ENCODE results near the gene AACS.
"Not testable (repeated sequence)": the region's sequence is repeated elsewhere in the genome, so short reads cannot be mapped to it uniquely, and the experiment has no call there.

The AACS gene

DNA sequence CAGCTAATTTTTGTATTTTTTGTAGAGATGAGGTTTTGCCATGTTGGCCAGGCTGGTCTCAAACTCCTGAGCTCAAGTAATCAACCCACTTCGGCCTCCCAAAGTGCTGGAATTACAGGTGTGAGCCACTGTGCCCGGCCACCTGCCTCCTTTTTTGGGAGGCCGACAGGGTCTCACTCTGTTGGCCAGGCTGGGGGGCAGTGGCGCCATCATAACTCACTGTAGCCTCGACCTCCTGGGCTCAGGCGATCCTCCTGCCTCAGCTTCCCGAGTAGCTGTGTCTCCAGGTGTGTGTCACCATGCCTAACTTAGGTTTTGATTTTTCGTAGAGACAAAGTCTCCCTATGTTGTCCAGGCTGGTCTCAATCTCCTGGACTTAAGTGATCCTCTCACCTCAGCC, 70.7 kb downstream of the AACS start:
- no peak for TF ChIP-seq CTCF (IDR thresholded peaks at IDR 0.05; ENCODE audit: borderline replicate concordance, control extremely low read depth, extremely low read depth, insufficient read depth, missing control alignments)
- in situ Hi-C loops (cut with MboI; ENCODE audit: low sequenced_read_pairs, unreplicated experiment), result no loop called here
- no peak for DNase-seq (ENCODE audit: low spot score)

- in situ Hi-C loops (cut with MboI; ENCODE audit: low sequenced_read_pairs, unreplicated experiment), result no loop called here
- TF ChIP-seq CTCF (IDR thresholded peaks at IDR 0.05; ENCODE audit: borderline replicate concordance, control extremely low read depth, extremely low read depth, insufficient read depth, missing control alignments), result no peak
- DNase-seq (ENCODE audit: low spot score), result no peak
Measured at GRCh38 chr12:125136702-125137101, 71.5 kb downstream of the AACS start.

GRCh38 chr12:125137766-125138344, 72.6 kb downstream of the AACS start:
- no peak for DNase-seq (ENCODE audit: low spot score)
- TF ChIP-seq CTCF (IDR thresholded peaks at IDR 0.05; ENCODE audit: borderline replicate concordance, control extremely low read depth, extremely low read depth, insufficient read depth, missing control alignments), result no peak
- in situ Hi-C loops (cut with MboI; ENCODE audit: low sequenced_read_pairs, unreplicated experiment), result no loop called here

- DNase-seq (ENCODE audit: low spot score), result no peak
- in situ Hi-C loops (cut with MboI; ENCODE audit: low sequenced_read_pairs, unreplicated experiment), result no loop called here
- no peak for TF ChIP-seq CTCF (IDR thresholded peaks at IDR 0.05; ENCODE audit: borderline replicate concordance, control extremely low read depth, extremely low read depth, insufficient read depth, missing control alignments)
Measured at GRCh38 chr12:125140279-125141209, 75.3 kb downstream of the AACS start.

DNA sequence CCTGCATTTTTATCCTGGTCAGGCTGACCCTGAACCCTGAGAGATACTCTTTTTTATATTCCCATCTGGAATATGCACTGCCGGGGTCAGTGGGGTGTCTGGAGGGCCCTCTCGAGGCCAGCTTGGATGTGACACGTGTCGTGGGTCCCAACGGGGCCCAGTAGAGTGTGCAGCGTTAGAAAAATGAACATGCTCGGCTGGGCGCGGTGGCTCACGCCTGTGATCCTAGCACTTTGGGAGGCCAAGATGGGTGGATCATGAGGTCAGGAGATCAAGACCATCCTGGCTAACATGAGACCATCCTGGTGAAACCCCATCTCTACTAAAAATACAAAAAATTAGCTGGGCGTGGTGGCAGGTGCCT, 76.0 kb downstream of the AACS start:
- in situ Hi-C loops (cut with MboI; ENCODE audit: low sequenced_read_pairs, unreplicated experiment); DNase-seq (ENCODE audit: low spot score): not testable (repeated sequence)

DNA sequence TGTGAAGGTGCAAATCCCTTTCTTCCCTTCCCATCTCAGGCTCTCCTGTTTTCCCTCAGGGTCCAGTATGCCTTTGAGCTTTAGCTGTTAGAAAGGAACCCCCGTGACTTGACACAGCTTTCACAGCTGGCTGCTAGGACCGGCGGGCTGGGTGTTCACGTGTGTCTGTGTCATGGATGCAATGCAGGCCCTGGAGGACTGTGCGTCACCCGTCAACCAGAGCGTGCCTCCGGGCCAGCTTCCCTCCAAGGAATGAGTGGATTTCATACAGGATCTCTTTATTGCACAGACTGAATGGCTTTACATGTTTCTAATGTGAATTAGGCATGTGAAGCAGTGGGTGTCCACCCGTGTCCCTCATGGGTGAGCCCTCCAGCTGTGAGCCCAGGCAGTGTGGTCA, 77.4 kb downstream of the AACS start:
- no peak for TF ChIP-seq CTCF (IDR thresholded peaks at IDR 0.05; ENCODE audit: borderline replicate concordance, control extremely low read depth, extremely low read depth, insufficient read depth, missing control alignments)
- in situ Hi-C loops (cut with MboI; ENCODE audit: low sequenced_read_pairs, unreplicated experiment), result no loop called here
- no peak for DNase-seq (ENCODE audit: low spot score)

- in situ Hi-C loops (cut with MboI; ENCODE audit: low sequenced_read_pairs, unreplicated experiment), result no loop called here
Measured at GRCh38 chr12:125143491-125143890, 78.3 kb downstream of the AACS start.

More at GRCh38 chr12:125143491-125143890, 78.3 kb downstream of the AACS start:
- no peak for TF ChIP-seq CTCF (IDR thresholded peaks at IDR 0.05; ENCODE audit: borderline replicate concordance, control extremely low read depth, extremely low read depth, insufficient read depth, missing control alignments)
- no peak for DNase-seq (ENCODE audit: low spot score)
